Measurements from ENCODE around the gene DNAJA1. TPM values are rescaled to one million over a fixed set of nuclear protein-coding genes. Genes with fewer than 3 reads are reported as not detected.
"Not testable (repeated sequence)": the region's sequence is repeated elsewhere in the genome, so short reads cannot be mapped to it uniquely, and the experiment has no call there.

The DNAJA1 gene
- 100 to 1,000 TPM; 260 to 290 (median 269) TPM for polyA plus RNA-seq (ENCODE audit: insufficient read length in 3 of 3)

- DNase-seq (ENCODE audit: low read depth in 3 of 3, low spot score in 2 of 3): peak; percentile 83 to 93 (median 86)
These were observed at the start of gene DNAJA1 for GRCh38 chr9:33024966-33025571. Gene DNAJA1 (plus strand): TSS chr9:33025273. CDS start chr9:33026485, 1,212 bp downstream.

- DNase-seq (ENCODE audit: low read depth in 3 of 3, low spot score in 2 of 3): no peak
These were observed 47.0 kb upstream of the DNAJA1 start for GRCh38 chr9:32978051-32978450.

GRCh38 chr9:32986971-32987370, 38.1 kb upstream of the DNAJA1 start:
- DNase-seq (ENCODE audit: low read depth in 3 of 3, low spot score in 2 of 3): no peak

GRCh38 chr9:32989660-32990059, 35.4 kb upstream of the DNAJA1 start:
- DNase-seq (ENCODE audit: low read depth in 3 of 3, low spot score in 2 of 3): no peak

GRCh38 chr9:32991897-32992594, 33.0 kb upstream of the DNAJA1 start:
- no peak for DNase-seq (ENCODE audit: low read depth in 3 of 3, low spot score in 2 of 3)

GRCh38 chr9:32992595-32993238, 32.4 kb upstream of the DNAJA1 start:
- DNase-seq (ENCODE audit: low read depth in 3 of 3, low spot score in 2 of 3): no peak

- not testable (repeated sequence) for DNase-seq (ENCODE audit: low read depth in 3 of 3, low spot score in 2 of 3)
These were observed 24.4 kb upstream of the DNAJA1 start for GRCh38 chr9:33000682-33001055.

GRCh38 chr9:33005335-33005734, 19.7 kb upstream of the DNAJA1 start:
- not testable (repeated sequence) for DNase-seq (ENCODE audit: low read depth in 3 of 3, low spot score in 2 of 3)

- DNase-seq (ENCODE audit: low read depth in 3 of 3, low spot score in 2 of 3): no peak
These were observed 17.3 kb upstream of the DNAJA1 start for GRCh38 chr9:33007755-33008154.

GRCh38 chr9:33011831-33012230, 13.2 kb upstream of the DNAJA1 start:
- DNase-seq (ENCODE audit: low read depth in 3 of 3, low spot score in 2 of 3): no peak

GRCh38 chr9:33012328-33013069, 12.6 kb upstream of the DNAJA1 start:
- DNase-seq (ENCODE audit: low read depth in 3 of 3, low spot score in 2 of 3): no peak

GRCh38 chr9:33013962-33014664, 11.0 kb upstream of the DNAJA1 start:
- DNase-seq (ENCODE audit: low read depth in 3 of 3, low spot score in 2 of 3): no peak

- DNase-seq (ENCODE audit: low read depth in 3 of 3, low spot score in 2 of 3): no peak
These were observed 10.4 kb upstream of the DNAJA1 start for GRCh38 chr9:33014665-33015014.

GRCh38 chr9:33017283-33018041, 7.6 kb upstream of the DNAJA1 start:
- DNase-seq (ENCODE audit: low read depth in 3 of 3, low spot score in 2 of 3): no peak

- no peak for DNase-seq (ENCODE audit: low read depth in 3 of 3, low spot score in 2 of 3)
These were observed 5.3 kb upstream of the DNAJA1 start for GRCh38 chr9:33019797-33020196.

GRCh38 chr9:33022303-33022702, 2.8 kb upstream of the DNAJA1 start:
- no peak for DNase-seq (ENCODE audit: low read depth in 3 of 3, low spot score in 2 of 3)

- DNase-seq (ENCODE audit: low read depth in 3 of 3, low spot score in 2 of 3): no peak
These were observed 2.3 kb upstream of the DNAJA1 start for GRCh38 chr9:33022755-33023154.

GRCh38 chr9:33023661-33024060, 1.4 kb upstream of the DNAJA1 start:
- DNase-seq (ENCODE audit: low read depth in 3 of 3, low spot score in 2 of 3): no peak

GRCh38 chr9:33024126-33024965, 727 bp upstream of the DNAJA1 start:
- no peak for DNase-seq (ENCODE audit: low read depth in 3 of 3, low spot score in 2 of 3)
